ENCODE data around the gene CGRRF1. TPM values are rescaled to one million over a fixed set of nuclear protein-coding genes. Genes with fewer than 3 reads are reported as not detected.
A peak's percentile ranks its signal among the peaks of the same experiment; 100 is the strongest.

Gene CGRRF1
- total RNA-seq, 2 donors from 2014 or later, result 17.1 to 25.7 TPM

GRCh38 chr14:54564868-54565784, 55.4 kb downstream of the CGRRF1 start:
- intact Hi-C loops (cut with DNase I), result loop anchor here (1.0 to 2.0 kb wide), 2 partner anchors 208 to 240 kb away; no protein-coding TSS in a partner anchor

GRCh38 chr14:54565785-54566409, 56.2 kb downstream of the CGRRF1 start:
- no peaks in the 10 kb centered on the region for H3K36me3 ChIP-seq
- WGBS, result under 1% methylated on average over 73 of the region's 73 CpGs
- no peaks in the 10 kb centered on the region for H3K9me3 ChIP-seq
- H3K4me3 ChIP-seq, result peak overlapping the region; percentile 65 to 66
- peak overlapping the region; percentile 93 to 97 for H3K27ac ChIP-seq
- TF ChIP-seq POLR2AphosphoS5 (IDR thresholded peaks at IDR 0.05) (peak; percentile 85), CTCF (IDR thresholded peaks at IDR 0.05) (no peak), POLR2A (IDR thresholded peaks at IDR 0.05) (peak; percentile 72)
- no peaks in the 10 kb centered on the region for H3K4me1 ChIP-seq (replicated peaks)
- DNase-seq (ENCODE audit: low spot score), result peak; percentile 91
- H3K27me3 ChIP-seq (replicated peaks; ENCODE audit: insufficient read depth), result no peaks in the 10 kb centered on the region
- intact Hi-C loops (cut with DNase I), result loop anchor here (1.0 to 2.0 kb wide), 3 partner anchors 111 to 239 kb away; no protein-coding TSS in a partner anchor

More at GRCh38 chr14:54564868-54565784, 55.4 kb downstream of the CGRRF1 start:
- TF ChIP-seq CTCF (IDR thresholded peaks at IDR 0.05) (peak in 2 of 4 experiments; percentile 8 to 17), POLR2AphosphoS5 (IDR thresholded peaks at IDR 0.05) (peak; percentile 22), POLR2A (IDR thresholded peaks at IDR 0.05) (peak; percentile 81)
- Histone ChIP-seq H3K27me3 (replicated peaks; ENCODE audit: insufficient read depth) (no peaks in the 10 kb centered on the region), H3K4me3 (peak overlapping the region; percentile 65 to 66), H3K9me3 (no peaks in the 10 kb centered on the region), H3K27ac (peak overlapping the region; percentile 93 to 97), H3K36me3 (no peaks in the 10 kb centered on the region), H3K4me1 (replicated peaks) (no peaks in the 10 kb centered on the region)
- DNase-seq (ENCODE audit: low spot score), result peak; percentile 65
- WGBS, result under 1% methylated on average over 62 of the region's 69 CpGs

GRCh38 chr14:54566410-54567223, 56.9 kb downstream of the CGRRF1 start, which contains the start of gene SAMD4A:
Gene SAMD4A, plus strand, starts transcription at chr14:54567128. Its CDS starts 789 bp downstream, at chr14:54567917.
- peak within 1 kb of the TSS; percentile 65 to 66 for H3K4me3 ChIP-seq
- intact Hi-C loops (cut with DNase I), result loop anchor here (2.0 kb wide), 1 partner anchor 110 kb away; no protein-coding TSS in a partner anchor
- no peaks in the 10 kb centered on the region for H3K36me3 ChIP-seq
- H3K9me3 ChIP-seq, result no peaks in the 10 kb centered on the region
- no peaks in the 10 kb centered on the region for H3K27me3 ChIP-seq (replicated peaks; ENCODE audit: insufficient read depth)
- under 1% methylated on average over 53 of the region's 91 CpGs for WGBS
- peak; percentile 73 for DNase-seq (ENCODE audit: low spot score)
- H3K4me1 ChIP-seq (replicated peaks), result no peaks in the 10 kb centered on the region
- peak within 1 kb of the TSS; percentile 93 to 97 for H3K27ac ChIP-seq
- TF ChIP-seq CTCF (IDR thresholded peaks at IDR 0.05), result peak in 2 of 4 experiments; percentile 27 to 42
- TF ChIP-seq POLR2A (IDR thresholded peaks at IDR 0.05), result peak; percentile 44
- peak; percentile 36 for TF ChIP-seq POLR2AphosphoS5 (IDR thresholded peaks at IDR 0.05)

GRCh38 chr14:54567224-54567638, 57.5 kb downstream of the CGRRF1 start:
- Histone ChIP-seq H3K4me3 (peak overlapping the region; percentile 65 to 66), H3K27ac (peak overlapping the region; percentile 93 to 97), H3K9me3 (no peaks in the 10 kb centered on the region), H3K36me3 (no peaks in the 10 kb centered on the region), H3K4me1 (replicated peaks) (no peaks in the 10 kb centered on the region), H3K27me3 (replicated peaks; ENCODE audit: insufficient read depth) (no peaks in the 10 kb centered on the region)
- TF ChIP-seq POLR2A (IDR thresholded peaks at IDR 0.05), result no peak
- TF ChIP-seq CTCF (IDR thresholded peaks at IDR 0.05), result no peak
- intact Hi-C loops (cut with DNase I), result loop anchor here (2.0 kb wide), 1 partner anchor 110 kb away; no protein-coding TSS in a partner anchor
- peak; percentile 24 for DNase-seq (ENCODE audit: low spot score)
- WGBS, result 0% methylated on average over 31 of the region's 31 CpGs

Data from prostate gland (tissue), 2 donors.